K562 (cell line): ENCODE data around the gene SRSF11. TPM values are rescaled to one million over a fixed set of nuclear protein-coding genes. Genes with fewer than 3 reads are reported as not detected.

Experiments
- ATF1 ChIP-seq, 2 experiments: fragments of 450-650 bp in 1 of 2; IDR thresholded peaks; 2 replicates each; pipeline ENCODE4 v1.6.1; 2016; ENCODE audit warnings: missing compliant biosample characterization in 1 of 2, missing genetic modification characterization in 1 of 2
- BCOR ChIP-seq: fragments of 450-650 bp; IDR thresholded peaks from 2 replicates; pipeline ENCODE4 v1.6.1; 2016
- C11orf30 ChIP-seq: fragments of 450-650 bp; IDR thresholded peaks from 2 replicates; pipeline ENCODE4 v1.6.1; 2016; ENCODE audit warnings: low read depth, mild to moderate bottlenecking
- CBFB ChIP-seq: sonication (generic); formaldehyde crosslinking; IDR thresholded peaks from 2 replicates; pipeline ENCODE4 v1.4.0; 2020; ENCODE audit warnings: mild to moderate bottlenecking, missing genetic modification reagents
- CREB1 ChIP-seq, 2 experiments: sonication (generic) in 1 of 2; formaldehyde crosslinking in 1 of 2; IDR thresholded peaks; 2 replicates each; pipeline versions ENCODE4 v1.6.1 to v1.8.0; 2012 to 2022; ENCODE audit warnings: inconsistent platforms in 1 of 2, mild to moderate bottlenecking in 1 of 2, missing genetic modification reagents in 1 of 2, moderate library complexity in 1 of 2
- CREM ChIP-seq: IDR thresholded peaks from 2 replicates; pipeline ENCODE4 v1.6.1; 2014; ENCODE audit warnings: antibody characterized with exemption, low read depth
- E2F1 ChIP-seq: sonication (generic); formaldehyde crosslinking; IDR thresholded peaks from 2 replicates; pipeline ENCODE4 v1.8.1; 2023; ENCODE audit warnings: mild to moderate bottlenecking, missing genetic modification reagents, moderate library complexity
- FOXP1 ChIP-seq: sonication (generic); formaldehyde crosslinking; IDR thresholded peaks from 2 replicates; pipeline ENCODE4 v1.8.0; 2022; ENCODE audit warnings: mild to moderate bottlenecking, missing genetic modification reagents
- HDAC8 ChIP-seq: fragments of 450-650 bp; IDR thresholded peaks from 2 replicates; pipeline ENCODE4 v1.6.1; 2016; ENCODE audit warnings: mild to moderate bottlenecking, missing genetic modification characterization, moderate library complexity, missing compliant biosample characterization
- HMG20B ChIP-seq: fragments of 250-450 bp; sonication (Bioruptor Pico); IDR thresholded peaks from 2 replicates; pipeline ENCODE4 v1.5.0; 2021; ENCODE audit warnings: mild to moderate bottlenecking
- HNRNPLL ChIP-seq: fragments of 200-400 bp; formaldehyde crosslinking; IDR thresholded peaks from 2 replicates; pipeline ENCODE4 v1.6.1; 2017; ENCODE audit warnings: low read length, low read depth, mild to moderate bottlenecking; ENCODE audit not compliant: poor library complexity, severe bottlenecking
- KHSRP ChIP-seq: fragments of 450-650 bp; IDR thresholded peaks from 2 replicates; pipeline ENCODE4 v1.6.1; 2017
- MXD1 ChIP-seq: fragments of 250-450 bp; sonication (Bioruptor Pico); IDR thresholded peaks from 2 replicates; pipeline ENCODE4 v1.8.0; 2021; ENCODE audit warnings: borderline replicate concordance, mild to moderate bottlenecking, moderate library complexity; ENCODE audit not compliant: poor library complexity, severe bottlenecking
- NCOA2 ChIP-seq, 2 experiments: fragments of 450-650 bp; IDR thresholded peaks; 2 replicates each; pipeline ENCODE4 v1.6.1; 2018; ENCODE audit warnings: mild to moderate bottlenecking in 2 of 2, moderate library complexity in 1 of 2; ENCODE audit not compliant: partially characterized antibody in 2 of 2
- PCBP2 ChIP-seq: fragments of 200-400 bp; formaldehyde crosslinking; IDR thresholded peaks from 2 replicates; pipeline ENCODE4 v1.6.1; 2018; ENCODE audit warnings: low read length, low read depth, mild to moderate bottlenecking, moderate library complexity; ENCODE audit not compliant: poor library complexity, severe bottlenecking
- POLR2H ChIP-seq: IDR thresholded peaks from 2 replicates; pipeline ENCODE4 v1.6.1; 2016; ENCODE audit warnings: missing genetic modification characterization, low read depth, mild to moderate bottlenecking, control low read depth, missing compliant biosample characterization, moderate library complexity
- XRCC5 ChIP-seq: fragments of 200-400 bp; formaldehyde crosslinking; IDR thresholded peaks from 2 replicates; pipeline ENCODE4 v1.6.1; 2017; ENCODE audit warnings: low read depth, mild to moderate bottlenecking, low read length
- ZBTB12 ChIP-seq: fragments of 250-450 bp; sonication (Bioruptor Pico); IDR thresholded peaks from 2 replicates; pipeline ENCODE4 v1.4.0; 2020
- ZEB2 ChIP-seq: fragments of 450-650 bp; IDR thresholded peaks from 2 replicates; pipeline ENCODE4 v1.6.1; 2016
- ZFP1 ChIP-seq: fragments of 450-650 bp; formaldehyde crosslinking; IDR thresholded peaks from 2 replicates; pipeline ENCODE4 v1.4.0; 2020; ENCODE audit warnings: mild to moderate bottlenecking, mixed read lengths
- ZFP36 ChIP-seq: fragments of 150-350 bp; IDR thresholded peaks from 2 replicates; pipeline ENCODE4 v1.6.1; 2018; ENCODE audit warnings: low read length, low read depth; ENCODE audit not compliant: partially characterized antibody
- ZKSCAN8 ChIP-seq: fragments of 200-800 bp; sonication (Bioruptor generic); IDR thresholded peaks from 2 replicates; pipeline ENCODE4 v1.6.1; 2016; ENCODE audit warnings: missing genetic modification characterization, missing compliant biosample characterization
- ZNF165 ChIP-seq: fragments of 250-450 bp; sonication (Bioruptor Pico); IDR thresholded peaks from 2 replicates; pipeline ENCODE4 v1.4.0; 2020; ENCODE audit warnings: borderline replicate concordance
- polyA plus RNA-seq, 8 experiments: library from polyadenylated mRNA; depleted of rRNA in 4 of 8; stranded (reverse) in 5 of 8; unstranded in 3 of 8; fragments of >200 nt; fragmentation: Nextera tagmentation in 2 of 8; fragmentation: Illumina TruSeq in 1 of 8; extraction: Ambion mirVana in 2 of 8; extraction: Trizol in 1 of 8; gene quantifications; 2 replicates each; pipeline versions ENCODE4 v1.2.1 to v1.2.3, GENCODE V29; 2011 to 2014; ENCODE audit warnings: inconsistent platforms in 1 of 8, missing spikeins in 1 of 8
- total RNA-seq, 7 experiments: library from RNA; depleted of rRNA in 6 of 7; stranded (reverse); fragments of >200 nt in 6 of 7; fragmentation: Illumina TruSeq in 2 of 7; extraction: Trizol in 2 of 7; gene quantifications; 2 replicates each; pipeline versions ENCODE4 v1.2.1 to v1.2.3, GENCODE V29; 2011 to 2021; ENCODE audit warnings: low replicate concordance in 1 of 7

SRSF11 gene
- total and polyA plus RNA-seq, 9 of the 15 experiments (the other 6 are each of a cell fraction or from before 2014, with no cell fraction given), result 76.9 to 418 (median 190) TPM

DNA sequence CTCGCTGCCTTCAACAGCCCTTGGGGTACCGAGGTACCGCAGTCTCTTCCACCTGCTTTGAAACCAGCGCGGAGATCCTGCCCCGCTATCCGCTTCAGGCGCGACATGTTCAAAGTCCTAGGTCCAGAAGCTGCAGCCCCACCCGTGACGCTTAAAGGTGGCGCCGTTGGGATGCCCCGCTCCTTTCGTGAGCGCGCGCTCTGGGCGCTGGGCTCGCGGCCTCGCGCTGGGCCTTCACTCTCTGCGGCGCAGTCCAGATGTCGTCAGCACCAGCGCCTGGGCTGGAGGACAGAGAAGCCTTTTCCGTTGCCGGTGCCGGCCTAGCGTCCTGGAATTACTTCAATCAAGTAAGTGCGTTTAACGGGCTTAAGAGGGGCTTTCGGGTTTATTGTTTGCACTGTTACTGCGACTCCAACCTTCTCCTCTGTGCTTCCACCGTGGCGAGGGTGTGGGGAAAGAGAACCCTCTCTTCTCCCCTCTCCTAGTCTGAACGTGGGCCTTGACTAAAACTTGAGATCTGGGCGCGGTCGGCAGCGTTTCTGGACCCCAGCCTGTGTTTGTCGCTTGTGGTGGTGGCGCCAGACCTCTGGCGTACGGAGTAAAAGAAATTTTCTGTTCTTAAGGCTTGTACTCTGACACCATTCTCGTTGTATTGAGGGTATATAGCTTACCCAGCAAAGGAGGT, 15.6 kb upstream of the SRSF11 start, which contains the start of gene LRRC40 (continued):
- TF ChIP-seq POLR2H (tag), result peak; percentile 74
- TF ChIP-seq E2F1 (CRISPR knock-in tag), result peak; percentile 97
- no peak for TF ChIP-seq ZKSCAN8 (CRISPR knock-in tag)
- peak; percentile 26 for TF ChIP-seq ZFP36
- TF ChIP-seq C11orf30, result peak; percentile 98
- peak; percentile 99 for TF ChIP-seq ZBTB12
- peak in 1 of 2 experiments; percentile 93 for TF ChIP-seq NCOA2 (IDR thresholded peaks at IDR 0.05; ENCODE audit: partially characterized antibody in 2 of 2)
- peak; percentile 100 for TF ChIP-seq CREM
- TF ChIP-seq PCBP2, result no peak
- no peak for TF ChIP-seq MXD1
- no peak for TF ChIP-seq ZNF165 (CRISPR knock-in tag)
- TF ChIP-seq ZFP1 (CRISPR knock-in tag), result no peak
- TF ChIP-seq HDAC8 (tag), result no peak
- 0 out of 2 replicates have a peak, but pooled peaks have one; percentile 10 for TF ChIP-seq BCOR
- peak; percentile 89 for TF ChIP-seq KHSRP
- peak; percentile 97 for TF ChIP-seq ATF1 (CRISPR knock-in tag; IDR thresholded peaks at IDR 0.05)
- peak; percentile 100 for TF ChIP-seq ATF1 (tag; IDR thresholded peaks at IDR 0.05)
- no peak for TF ChIP-seq CBFB (CRISPR knock-in tag)
- peak; percentile 87 for TF ChIP-seq HNRNPLL
- peak; percentile 77; the same call in 1 of the 2 replicates for TF ChIP-seq FOXP1 (CRISPR knock-in tag)
- no peak for TF ChIP-seq ZEB2
- TF ChIP-seq HMG20B (CRISPR knock-in tag), result no peak
- peak; percentile 99 for TF ChIP-seq CREB1 (IDR thresholded peaks at IDR 0.05)
- peak; percentile 100 for TF ChIP-seq CREB1 (CRISPR knock-in tag; IDR thresholded peaks at IDR 0.05)
- TF ChIP-seq XRCC5, result peak; percentile 77; the same call in 1 of the 2 replicates
- TF ChIP-seq, all 486 proteins: peak for 139
